ENCODE data around the gene RAB11A.

GRCh38 chr15:65918945-65919344, 49.7 kb downstream of the RAB11A start:
- TF ChIP-seq TCF7L2 (IDR thresholded peaks at IDR 0.05; ENCODE audit: low read depth, low read length) (no peak), CTCF (IDR thresholded peaks at IDR 0.05) (no peak), POLR2AphosphoS5 (IDR thresholded peaks at IDR 0.05; ENCODE audit: low read depth, low read length) (no peak)
- TF ChIP-seq, protein P1, sequence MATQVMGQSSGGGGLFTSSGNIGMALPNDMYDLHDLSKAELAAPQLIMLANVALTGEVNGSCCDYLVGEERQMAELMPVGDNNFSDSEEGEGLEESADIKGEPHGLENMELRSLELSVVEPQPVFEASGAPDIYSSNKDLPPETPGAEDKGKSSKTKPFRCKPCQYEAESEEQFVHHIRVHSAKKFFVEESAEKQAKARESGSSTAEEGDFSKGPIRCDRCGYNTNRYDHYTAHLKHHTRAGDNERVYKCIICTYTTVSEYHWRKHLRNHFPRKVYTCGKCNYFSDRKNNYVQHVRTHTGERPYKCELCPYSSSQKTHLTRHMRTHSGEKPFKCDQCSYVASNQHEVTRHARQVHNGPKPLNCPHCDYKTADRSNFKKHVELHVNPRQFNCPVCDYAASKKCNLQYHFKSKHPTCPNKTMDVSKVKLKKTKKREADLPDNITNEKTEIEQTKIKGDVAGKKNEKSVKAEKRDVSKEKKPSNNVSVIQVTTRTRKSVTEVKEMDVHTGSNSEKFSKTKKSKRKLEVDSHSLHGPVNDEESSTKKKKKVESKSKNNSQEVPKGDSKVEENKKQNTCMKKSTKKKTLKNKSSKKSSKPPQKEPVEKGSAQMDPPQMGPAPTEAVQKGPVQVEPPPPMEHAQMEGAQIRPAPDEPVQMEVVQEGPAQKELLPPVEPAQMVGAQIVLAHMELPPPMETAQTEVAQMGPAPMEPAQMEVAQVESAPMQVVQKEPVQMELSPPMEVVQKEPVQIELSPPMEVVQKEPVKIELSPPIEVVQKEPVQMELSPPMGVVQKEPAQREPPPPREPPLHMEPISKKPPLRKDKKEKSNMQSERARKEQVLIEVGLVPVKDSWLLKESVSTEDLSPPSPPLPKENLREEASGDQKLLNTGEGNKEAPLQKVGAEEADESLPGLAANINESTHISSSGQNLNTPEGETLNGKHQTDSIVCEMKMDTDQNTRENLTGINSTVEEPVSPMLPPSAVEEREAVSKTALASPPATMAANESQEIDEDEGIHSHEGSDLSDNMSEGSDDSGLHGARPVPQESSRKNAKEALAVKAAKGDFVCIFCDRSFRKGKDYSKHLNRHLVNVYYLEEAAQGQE (IDR thresholded peaks at IDR 0.05; ENCODE audit: insufficient read depth in 1 of 2, low read depth in 2 of 2, low read length in 1 of 2) = no peak

All from Panc1 (cell line).